Esophagus muscularis mucosa (tissue), 4 donors: ENCODE data around the gene CASKIN1. TPM values are rescaled to one million over a fixed set of nuclear protein-coding genes. Genes with fewer than 3 reads are reported as not detected.
A peak's percentile ranks its signal among the peaks of the same experiment; 100 is the strongest.

Experiments
- DNase-seq: peaks from one replicate; pipeline ENCODE4 v3.0.0-alpha.2; 2017; ENCODE audit errors: extremely low spot score
- H3K27ac ChIP-seq, 4 donors: fragments of 200-600 bp; sonication (generic); replicated peaks in 1 of 4; 1 replicate in 3 of 4; 2 replicates in 1 of 4; pipeline ENCODE4 v1.5.1; 2016 to 2019; ENCODE audit warnings: mild to moderate bottlenecking in 1 of 4
- H3K27me3 ChIP-seq, 4 donors: fragments of 200-600 bp; sonication (generic); one replicate each; pipeline versions ENCODE4 v1.5.1 to v1.6.0; 2016 to 2019
- H3K36me3 ChIP-seq, 4 donors: fragments of 200-600 bp; sonication (generic); one replicate each; pipeline ENCODE4 v1.5.1; 2016 to 2019
- H3K4me1 ChIP-seq, 4 donors: fragments of 200-600 bp; sonication (generic); one replicate each; pipeline ENCODE4 v1.5.1; 2016 to 2019
- H3K4me3 ChIP-seq, 4 donors: fragments of 200-600 bp; sonication (generic); 1 replicate in 2 of 4; 2 replicates in 2 of 4; pipeline ENCODE4 v1.5.1; 2016 to 2019; ENCODE audit warnings: mild to moderate bottlenecking in 4 of 4, moderate library complexity in 1 of 4
- H3K9me3 ChIP-seq, 4 donors: fragments of 200-600 bp; sonication (generic); 1 replicate in 3 of 4; 2 replicates in 1 of 4; pipeline ENCODE4 v1.5.1; 2016 to 2019
- CTCF ChIP-seq, 3 experiments: fragments of 200-600 bp in 2 of 3; fragments of 450-650 bp in 1 of 3; sonication (generic) in 2 of 3; IDR thresholded peaks; one replicate each; pipeline ENCODE4 v1.5.1; 2017 to 2019; ENCODE audit warnings: antibody characterized with exemption in 3 of 3, mild to moderate bottlenecking in 2 of 3, moderate library complexity in 1 of 3
- EP300 ChIP-seq: sonication (generic); formaldehyde crosslinking; IDR thresholded peaks from one replicate; pipeline ENCODE4 v1.6.1; 2017; ENCODE audit warnings: antibody characterized with exemption
- POLR2A ChIP-seq: fragments of 450-650 bp; IDR thresholded peaks from one replicate; pipeline ENCODE4 v1.6.1; 2017; ENCODE audit warnings: antibody characterized with exemption, moderate library complexity, mild to moderate bottlenecking, low read depth
- POLR2AphosphoS5 ChIP-seq, 2 donors: sonication (generic); formaldehyde crosslinking; IDR thresholded peaks; one replicate each; pipeline ENCODE4 v1.6.1; 2017; ENCODE audit warnings: antibody characterized with exemption in 2 of 2
- WGBS: methylation state at CpG from one replicate; pipeline ENCODE4 v1.1.5; 2018; 5-methylcytosine and 5-hydroxymethylcytosine counted together
- intact Hi-C: fragments of 100-400 bp; cut with DNase I; formaldehyde crosslinking; loops from one replicate; pipeline ENCODE4 v1.15.1; 2023
- total RNA-seq, 4 donors: library from RNA; depleted of rRNA; stranded (reverse); fragments of >200 nt; gene quantifications; one replicate each; pipeline versions ENCODE4 v1.1.0 to v1.2.1, GENCODE V29; 2016

CASKIN1 gene
- total RNA-seq, 4 donors from 2014 or later = under 0.01 to 0.32 (median 0.09) TPM

- no peak for DNase-seq
- 49% methylated on average over 15 of the region's 20 CpGs for WGBS
- TF ChIP-seq POLR2A (no peak), POLR2AphosphoS5 (IDR thresholded peaks at IDR 0.05) (peak; percentile 29 to 31)
- H3K4me1 ChIP-seq = peaks cover 42 to 75% (median 72%) of the 10 kb centered on the region in 4 donors
- no peaks in the 10 kb centered on the region for H3K27me3 ChIP-seq
- H3K4me3 ChIP-seq = peak overlapping the region in 1 of 4 donors; percentile 33
- peaks cover 0 to 16% (median 14%) of the 10 kb centered on the region in 4 donors for H3K36me3 ChIP-seq
- peak overlapping the region; percentile 90 to 96 (median 93) for H3K27ac ChIP-seq
- no peaks in the 10 kb centered on the region for H3K9me3 ChIP-seq
- intact Hi-C loops = loop anchor here (5.0 kb wide), 1 partner anchor 51 kb away; the partner anchor contains the start of genes BRICD5 and PGP
Observed at GRCh38 chr16:2160915-2161551, 35.4 kb downstream of the CASKIN1 start.

GRCh38 chr16:2159175-2159838, 37.1 kb downstream of the CASKIN1 start:
- peak overlapping the region; percentile 90 to 96 (median 93) for H3K27ac ChIP-seq
- WGBS = 41% methylated on average over 20 of the region's 24 CpGs
- peaks cover 49 to 83% (median 79%) of the 10 kb centered on the region in 4 donors for H3K4me1 ChIP-seq
- TF ChIP-seq POLR2A = no peak
- TF ChIP-seq EP300 = peak; percentile 20
- peak; percentile 71 to 81 for TF ChIP-seq POLR2AphosphoS5 (IDR thresholded peaks at IDR 0.05)
- TF ChIP-seq CTCF (IDR thresholded peaks at IDR 0.05) = no peak
- intact Hi-C loops = loop anchor here (5.0 kb wide), 1 partner anchor 93 kb away; the partner anchor contains the start of gene ECI1
- H3K36me3 ChIP-seq = peaks cover 0 to 10% (median 8%) of the 10 kb centered on the region in 4 donors
- H3K27me3 ChIP-seq = no peaks in the 10 kb centered on the region
- DNase-seq = no peak
- no peaks in the 10 kb centered on the region for H3K9me3 ChIP-seq
- H3K4me3 ChIP-seq = peak overlapping the region; percentile 41 to 55 (median 48)

- no peaks in the 10 kb centered on the region for H3K27me3 ChIP-seq
- no peaks in the 10 kb centered on the region for H3K9me3 ChIP-seq
- peak overlapping the region in 3 of 4 donors; percentile 2 to 63 (median 41) for H3K4me3 ChIP-seq
- H3K36me3 ChIP-seq = peaks cover 0 to 3% (median under 1%) of the 10 kb centered on the region in 4 donors
- H3K4me1 ChIP-seq = peaks cover 57 to 91% (median 88%) of the 10 kb centered on the region in 4 donors
- intact Hi-C loops = loop anchor here (5.0 kb wide), 1 partner anchor 94 kb away; the partner anchor contains the start of gene ECI1
- no peak for TF ChIP-seq POLR2AphosphoS5 (IDR thresholded peaks at IDR 0.05)
- TF ChIP-seq CTCF (IDR thresholded peaks at IDR 0.05) = no peak
- no peak for TF ChIP-seq EP300
- no peak for TF ChIP-seq POLR2A
- 66% methylated on average over 15 of the region's 15 CpGs for WGBS
- peak overlapping the region; percentile 90 to 96 (median 93) for H3K27ac ChIP-seq
- DNase-seq = no peak
Observed at GRCh38 chr16:2158262-2158638, 38.2 kb downstream of the CASKIN1 start.

DNA sequence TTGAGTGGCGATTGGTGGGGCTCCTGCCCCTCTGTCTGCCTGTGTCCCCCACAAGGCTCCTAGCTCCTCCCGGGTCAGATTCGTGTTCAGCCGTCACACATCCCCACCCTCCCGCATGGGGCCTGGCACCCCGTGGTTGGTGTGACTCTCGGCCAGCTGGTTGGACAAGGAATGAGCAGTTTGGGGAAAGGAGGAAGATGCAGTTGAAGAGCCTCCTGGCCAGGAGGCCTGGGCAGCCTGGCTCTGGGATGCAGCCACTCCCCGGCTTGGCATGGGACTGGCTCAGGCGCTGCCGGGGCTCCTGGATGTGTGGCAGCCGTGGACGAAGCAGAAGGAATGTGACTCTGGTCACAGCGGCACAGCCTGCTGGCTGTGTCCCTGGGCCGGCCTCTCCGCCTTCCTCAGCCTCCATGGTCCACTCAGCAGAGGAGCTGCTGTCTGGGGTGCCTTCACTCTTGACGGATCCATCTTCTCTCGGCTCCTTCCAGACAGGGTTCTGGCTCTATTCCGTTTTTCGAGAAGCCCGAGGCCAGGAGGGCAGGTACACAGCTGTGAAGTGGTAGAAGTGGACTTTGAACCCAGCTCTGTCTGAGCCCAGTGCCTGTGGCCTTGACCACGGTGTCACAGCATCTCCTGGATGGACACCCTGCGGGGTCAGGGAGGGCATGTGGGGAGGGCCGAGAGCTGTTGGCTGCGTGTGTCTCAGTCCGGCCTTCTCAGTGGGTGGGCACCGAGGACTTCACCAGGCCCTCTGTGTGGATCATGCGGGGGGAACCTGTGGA, 38.7 kb downstream of the CASKIN1 start:
- no peaks in the 10 kb centered on the region for H3K27me3 ChIP-seq
- H3K27ac ChIP-seq = peak overlapping the region; percentile 90 to 96 (median 93)
- H3K4me3 ChIP-seq = peak overlapping the region; percentile 13 to 92 (median 71)
- no peak for DNase-seq
- H3K9me3 ChIP-seq = no peaks in the 10 kb centered on the region
- TF ChIP-seq CTCF (IDR thresholded peaks at IDR 0.05) (no peak), POLR2AphosphoS5 (IDR thresholded peaks at IDR 0.05) (peak; percentile 48 to 68)
- 55% methylated on average over 19 of the region's 27 CpGs for WGBS
- peaks cover 63 to 91% (median 89%) of the 10 kb centered on the region in 4 donors for H3K4me1 ChIP-seq
- intact Hi-C loops = loop anchor here (5.0 kb wide), 1 partner anchor 95 kb away; the partner anchor contains the start of gene ECI1
- H3K36me3 ChIP-seq = no peaks in the 10 kb centered on the region
